Panc1 (cell line): ENCODE data around the gene LRCH1.

ENCODE experiments used
- CTCF ChIP-seq: fragments of 450-650 bp; IDR thresholded peaks from 2 replicates; pipeline ENCODE4 v1.5.1; 2017; ENCODE audit warnings: mild to moderate bottlenecking
- POLR2AphosphoS5 ChIP-seq: IDR thresholded peaks from 2 replicates; pipeline ENCODE4 v1.6.1; 2012; ENCODE audit warnings: mild to moderate bottlenecking, low read depth, low read length, moderate library complexity
- TCF7L2 ChIP-seq: IDR thresholded peaks from 2 replicates; pipeline ENCODE4 v1.6.1; 2011; ENCODE audit warnings: mild to moderate bottlenecking, low read depth, low read length, inconsistent platforms
- TF ChIP-seq, protein P1 (sequence below), 2 experiments: IDR thresholded peaks; 2 replicates each; pipeline ENCODE4 v1.6.1; 2011 to 2012; ENCODE audit warnings: low read depth in 2 of 2, control low read depth in 1 of 2, low read length in 1 of 2, mild to moderate bottlenecking in 1 of 2, moderate library complexity in 1 of 2; ENCODE audit not compliant: insufficient read depth in 1 of 2

DNA sequence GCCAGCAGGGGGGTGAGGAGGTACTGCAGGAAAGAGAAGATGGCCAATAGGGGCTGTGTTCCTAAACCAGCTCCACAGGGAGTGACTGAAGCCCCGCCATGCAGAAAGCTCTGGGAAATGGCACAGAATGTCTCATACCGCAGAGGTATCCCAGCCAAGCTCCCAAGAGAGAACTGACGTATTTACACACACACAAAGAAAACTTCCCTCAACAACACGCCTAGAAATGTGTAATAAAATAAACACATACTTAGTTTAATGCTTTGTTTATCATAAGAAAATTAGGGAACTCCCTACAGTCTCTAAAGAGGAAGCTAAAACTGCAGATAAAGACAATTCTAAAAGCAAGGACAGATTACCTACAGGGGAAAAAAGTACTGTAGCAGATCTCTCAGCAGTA, 204.0 kb downstream of the LRCH1 start:
- TF ChIP-seq CTCF, result no peak
- no peak for TF ChIP-seq POLR2AphosphoS5
- TF ChIP-seq, protein P1, sequence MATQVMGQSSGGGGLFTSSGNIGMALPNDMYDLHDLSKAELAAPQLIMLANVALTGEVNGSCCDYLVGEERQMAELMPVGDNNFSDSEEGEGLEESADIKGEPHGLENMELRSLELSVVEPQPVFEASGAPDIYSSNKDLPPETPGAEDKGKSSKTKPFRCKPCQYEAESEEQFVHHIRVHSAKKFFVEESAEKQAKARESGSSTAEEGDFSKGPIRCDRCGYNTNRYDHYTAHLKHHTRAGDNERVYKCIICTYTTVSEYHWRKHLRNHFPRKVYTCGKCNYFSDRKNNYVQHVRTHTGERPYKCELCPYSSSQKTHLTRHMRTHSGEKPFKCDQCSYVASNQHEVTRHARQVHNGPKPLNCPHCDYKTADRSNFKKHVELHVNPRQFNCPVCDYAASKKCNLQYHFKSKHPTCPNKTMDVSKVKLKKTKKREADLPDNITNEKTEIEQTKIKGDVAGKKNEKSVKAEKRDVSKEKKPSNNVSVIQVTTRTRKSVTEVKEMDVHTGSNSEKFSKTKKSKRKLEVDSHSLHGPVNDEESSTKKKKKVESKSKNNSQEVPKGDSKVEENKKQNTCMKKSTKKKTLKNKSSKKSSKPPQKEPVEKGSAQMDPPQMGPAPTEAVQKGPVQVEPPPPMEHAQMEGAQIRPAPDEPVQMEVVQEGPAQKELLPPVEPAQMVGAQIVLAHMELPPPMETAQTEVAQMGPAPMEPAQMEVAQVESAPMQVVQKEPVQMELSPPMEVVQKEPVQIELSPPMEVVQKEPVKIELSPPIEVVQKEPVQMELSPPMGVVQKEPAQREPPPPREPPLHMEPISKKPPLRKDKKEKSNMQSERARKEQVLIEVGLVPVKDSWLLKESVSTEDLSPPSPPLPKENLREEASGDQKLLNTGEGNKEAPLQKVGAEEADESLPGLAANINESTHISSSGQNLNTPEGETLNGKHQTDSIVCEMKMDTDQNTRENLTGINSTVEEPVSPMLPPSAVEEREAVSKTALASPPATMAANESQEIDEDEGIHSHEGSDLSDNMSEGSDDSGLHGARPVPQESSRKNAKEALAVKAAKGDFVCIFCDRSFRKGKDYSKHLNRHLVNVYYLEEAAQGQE (IDR thresholded peaks at IDR 0.05; ENCODE audit: insufficient read depth in 1 of 2, low read depth in 2 of 2, low read length in 1 of 2), result no peak
- no peak for TF ChIP-seq TCF7L2
